Activated CD8-positive, alpha-beta T cell treated with anti-CD3 and anti-CD28 coated beads for 36 hours (primary cell): Measurements from ENCODE around the gene HELZ2. TPM values are rescaled to one million over a fixed set of nuclear protein-coding genes. Genes with fewer than 3 reads are reported as not detected.
A peak's percentile ranks its signal among the peaks of the same experiment; 100 is the strongest.

Experiments
- ATAC-seq: fragments of 200-7000 bp; cut with Tn5 transposase; one replicate; pipeline ENCODE4 v1.10.0; 2021; ENCODE audit warnings: mild to moderate bottlenecking, moderate library complexity
- CTCF ChIA-PET: fragments of 350-600 bp; sonication (Branson Sonifier 250); formaldehyde crosslinking; loops from one replicate; lab custom pipeline; 2021; ENCODE audit warnings: antibody characterized with exemption; lab: Charles Lee
- POLR2A ChIA-PET: fragments of 350-600 bp; sonication (Branson Sonifier 250); formaldehyde crosslinking; loops from one replicate; lab custom pipeline; 2021; ENCODE audit warnings: antibody characterized with exemption; lab: Charles Lee
- DNase-seq: peaks from one replicate; pipeline ENCODE4 v3.0.0-alpha.2; 2020
- H3K27ac Mint-ChIP-seq: one replicate; pipeline ENCODE4 v1.8.0; 2021; ENCODE audit warnings: mild to moderate bottlenecking, mixed read lengths
- H3K27me3 Mint-ChIP-seq: one replicate; pipeline ENCODE4 v1.8.0; 2021; ENCODE audit warnings: mixed read lengths
- H3K36me3 Mint-ChIP-seq: one replicate; pipeline ENCODE4 v1.8.0; 2021; ENCODE audit warnings: low read depth, mixed read lengths
- H3K4me1 Mint-ChIP-seq: one replicate; pipeline ENCODE4 v1.8.0; 2021; ENCODE audit warnings: low read depth, mixed read lengths
- H3K4me3 Mint-ChIP-seq: one replicate; pipeline ENCODE4 v1.8.0; 2021; ENCODE audit warnings: mild to moderate bottlenecking, moderate library complexity, mixed read lengths
- H3K9me3 Mint-ChIP-seq: one replicate; pipeline ENCODE4 v1.8.0; 2021; ENCODE audit warnings: mixed read lengths
- CTCF ChIP-seq: fragments of 200-600 bp; IDR thresholded peaks from one replicate; pipeline ENCODE4 v1.8.0; 2022; ENCODE audit warnings: antibody characterized with exemption, mild to moderate bottlenecking
- intact Hi-C: fragments of 100-400 bp; cut with micrococcal nuclease; formaldehyde crosslinking; loops from one replicate; pipeline ENCODE4 v1.10.0; 2022
- total RNA-seq, 2 experiments: library from RNA; stranded (reverse); gene quantifications; one replicate each; pipeline ENCODE4 v1.2.3, GENCODE V29; 2021

HELZ2 gene
- total RNA-seq, 2 experiments from 2014 or later: 14.3 to 17.6 TPM

- intact Hi-C loops: no loop called here
- Mint-ChIP-seq H3K27ac (no peak overlapping the region), H3K4me1 (peaks cover 17% of the 10 kb centered on the region), H3K27me3 (no peaks in the 10 kb centered on the region), H3K4me3 (no peak overlapping the region), H3K36me3 (no peaks in the 10 kb centered on the region), H3K9me3 (no peaks in the 10 kb centered on the region)
- TF ChIP-seq CTCF: no peak
- POLR2A ChIA-PET: interaction anchor here (0.9 to 1.2 kb wide), 3 partner anchors 12 to 29 kb away, joined by 3 to 4 read pairs (median 3); no protein-coding TSS in a partner anchor
- DNase-seq (no peak), ATAC-seq (no peak)
- CTCF ChIA-PET: interaction anchor here (0.7 to 3.5 kb wide), 12 partner anchors 18 to 500 kb away, joined by 3 to 20 read pairs (median 4); partner anchors contain the start of genes LIME1 and RTEL1
Observed at GRCh38 chr20:63539092-63539430, 35.0 kb downstream of the HELZ2 start.

- DNase-seq (peak; percentile 61), ATAC-seq (peak; percentile 1)
- ChIA-PET CTCF (interaction anchor here (0.5 to 3.5 kb wide), 43 partner anchors 9 to 531 kb away, joined by 3 to 20 read pairs (median 5); partner anchors contain the start of genes ARFRP1, FNDC11, LIME1 and PPDPF), POLR2A (interaction anchor here (0.6 to 4.9 kb wide), 9 partner anchors 9 to 197 kb away, joined by 3 to 48 read pairs (median 3); no protein-coding TSS in a partner anchor)
- H3K27me3 Mint-ChIP-seq: no peaks in the 10 kb centered on the region
- H3K4me1 Mint-ChIP-seq: peaks cover 17% of the 10 kb centered on the region
- H3K27ac Mint-ChIP-seq: peak overlapping the region; percentile 88
- intact Hi-C loops: no loop called here
- no peaks in the 10 kb centered on the region for H3K9me3 Mint-ChIP-seq
- peak overlapping the region; percentile 44 for H3K4me3 Mint-ChIP-seq
- H3K36me3 Mint-ChIP-seq: no peaks in the 10 kb centered on the region
- peak; percentile 56 for TF ChIP-seq CTCF
Observed at GRCh38 chr20:63538204-63539091, 35.6 kb downstream of the HELZ2 start.

GRCh38 chr20:63537525-63538203, 36.4 kb downstream of the HELZ2 start:
- ChIA-PET POLR2A (interaction anchor here (0.6 to 4.9 kb wide), 13 partner anchors 9 to 541 kb away, joined by 3 to 48 read pairs (median 3); partner anchors contain the start of genes RGS19 and TPD52L2), CTCF (interaction anchor here (0.5 to 3.5 kb wide), 52 partner anchors 8 to 532 kb away, joined by 3 to 20 read pairs (median 5); partner anchors contain the start of genes ARFRP1, FNDC11, HELZ2 and LIME1)

DNA sequence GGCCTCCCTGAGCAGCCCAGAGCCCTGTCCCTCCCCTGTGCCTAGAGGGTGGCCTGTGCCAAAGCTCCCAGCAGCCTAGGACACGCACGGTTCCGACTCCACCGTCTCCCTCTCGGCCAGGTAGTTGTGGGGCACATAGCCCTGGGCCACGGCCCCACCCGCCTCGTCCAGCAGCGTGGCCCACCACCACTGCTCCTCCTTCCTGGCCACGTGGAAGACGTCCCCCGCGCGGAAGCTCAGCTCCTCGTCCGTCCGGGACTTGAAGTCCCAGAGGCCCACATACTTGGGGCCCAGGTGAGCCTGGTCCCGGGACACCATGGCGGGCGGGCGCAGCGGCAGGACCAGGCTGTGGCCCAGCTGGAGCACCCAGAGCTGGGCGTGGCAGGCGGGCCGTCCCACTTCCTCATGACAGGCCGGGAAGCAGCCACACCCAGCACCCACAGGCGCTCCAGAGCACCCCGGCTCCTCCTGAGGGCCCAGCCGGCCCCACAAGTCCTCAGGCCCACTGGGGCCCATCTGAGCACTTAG, 37.0 kb downstream of the HELZ2 start, which contains the start of gene PTK6:
PTK6 (minus strand) TSS at position 380 of the 528 bp plus-strand sequence; CDS start at position 318, 62 bp downstream.
- H3K27me3 Mint-ChIP-seq: no peaks in the 10 kb centered on the region
- ChIA-PET POLR2A (interaction anchor here (0.7 to 4.9 kb wide), 12 partner anchors 8 to 542 kb away, joined by 3 to 48 read pairs (median 3); partner anchors contain the start of genes RGS19 and TPD52L2), CTCF (interaction anchor here (0.6 to 3.5 kb wide), 47 partner anchors 8 to 532 kb away, joined by 3 to 20 read pairs (median 5); partner anchors contain the start of genes ARFRP1, FNDC11, HELZ2 and LIME1)
- peaks cover 17% of the 10 kb centered on the region for H3K4me1 Mint-ChIP-seq
- H3K9me3 Mint-ChIP-seq: no peaks in the 10 kb centered on the region
- H3K27ac Mint-ChIP-seq: peak within 1 kb of the TSS; percentile 88
- no peaks in the 10 kb centered on the region for H3K36me3 Mint-ChIP-seq
- TF ChIP-seq CTCF: no peak
- peak; percentile 39 for DNase-seq
- H3K4me3 Mint-ChIP-seq: peak within 1 kb of the TSS; percentile 47
- no peak for ATAC-seq
- intact Hi-C loops: no loop called here

More at GRCh38 chr20:63537525-63538203, 36.4 kb downstream of the HELZ2 start:
- no peaks in the 10 kb centered on the region for H3K9me3 Mint-ChIP-seq
- DNase-seq: peak; percentile 98
- peaks cover 17% of the 10 kb centered on the region for H3K4me1 Mint-ChIP-seq
- intact Hi-C loops: no loop called here
- H3K36me3 Mint-ChIP-seq: no peaks in the 10 kb centered on the region
- TF ChIP-seq CTCF: peak; percentile 96
- no peaks in the 10 kb centered on the region for H3K27me3 Mint-ChIP-seq
- peak; percentile 97 for ATAC-seq
- H3K27ac Mint-ChIP-seq: peak overlapping the region; percentile 88
- peak overlapping the region; percentile 44 for H3K4me3 Mint-ChIP-seq
